Esophagus (tissue), 2 donors: ENCODE measurements around the gene ASPG. TPM values are rescaled to one million over a fixed set of nuclear protein-coding genes. Genes with fewer than 3 reads are reported as not detected.

Experiments used
- H3K27ac ChIP-seq, 2 donors: one replicate each; pipeline ENCODE4 v1.5.1; 2013; ENCODE audit warnings: low read depth in 2 of 2, mild to moderate bottlenecking in 2 of 2, inconsistent platforms in 1 of 2, low read length in 1 of 2, moderate library complexity in 1 of 2
- H3K27me3 ChIP-seq, 2 donors: one replicate each; pipeline ENCODE4 v1.6.1; 2013; ENCODE audit warnings: low read length in 2 of 2, control low read depth in 1 of 2, mild to moderate bottlenecking in 1 of 2; ENCODE audit not compliant: insufficient read depth in 2 of 2, control insufficient read depth in 1 of 2
- H3K36me3 ChIP-seq, 2 donors: one replicate each; pipeline ENCODE4 v1.6.1; 2013; ENCODE audit warnings: low read length in 1 of 2; ENCODE audit not compliant: control insufficient read depth in 2 of 2, insufficient read depth in 2 of 2
- H3K4me1 ChIP-seq, 2 donors: one replicate each; pipeline ENCODE4 v1.6.1; 2013; ENCODE audit warnings: low read length in 1 of 2; ENCODE audit not compliant: control insufficient read depth in 2 of 2, insufficient read depth in 2 of 2
- H3K4me3 ChIP-seq, 2 donors: one replicate each; pipeline ENCODE4 v1.5.1; 2013; ENCODE audit warnings: low read length in 2 of 2, mild to moderate bottlenecking in 2 of 2, low read depth in 1 of 2, moderate library complexity in 1 of 2
- H3K9me3 ChIP-seq, 2 donors: one replicate each; pipeline ENCODE4 v1.6.1; 2013; ENCODE audit warnings: mild to moderate bottlenecking in 2 of 2, low read depth in 1 of 2, low read length in 1 of 2, moderate library complexity in 1 of 2; ENCODE audit not compliant: control insufficient read depth in 2 of 2, insufficient read depth in 1 of 2
- WGBS, 2 donors: extraction: QIAGEN DNeasy Blood & Tissue Kit; methylation state at CpG; one replicate each; pipeline ENCODE4 v1.1.7; 2013; 5-methylcytosine and 5-hydroxymethylcytosine counted together
- polyA plus RNA-seq, 2 donors: library from polyadenylated mRNA; stranded (reverse); fragments of 200-250 nt; gene quantifications; one replicate each; pipeline ENCODE4 v1.2.3, GENCODE V29; 2013
- donor health status: healthy with polysubstance abuse.
- donor health status: Bipolar disorder and iron deficiency.

The ASPG gene
- polyA plus RNA-seq = 10 to 100 TPM; 50.4 to 86.4 TPM

DNA sequence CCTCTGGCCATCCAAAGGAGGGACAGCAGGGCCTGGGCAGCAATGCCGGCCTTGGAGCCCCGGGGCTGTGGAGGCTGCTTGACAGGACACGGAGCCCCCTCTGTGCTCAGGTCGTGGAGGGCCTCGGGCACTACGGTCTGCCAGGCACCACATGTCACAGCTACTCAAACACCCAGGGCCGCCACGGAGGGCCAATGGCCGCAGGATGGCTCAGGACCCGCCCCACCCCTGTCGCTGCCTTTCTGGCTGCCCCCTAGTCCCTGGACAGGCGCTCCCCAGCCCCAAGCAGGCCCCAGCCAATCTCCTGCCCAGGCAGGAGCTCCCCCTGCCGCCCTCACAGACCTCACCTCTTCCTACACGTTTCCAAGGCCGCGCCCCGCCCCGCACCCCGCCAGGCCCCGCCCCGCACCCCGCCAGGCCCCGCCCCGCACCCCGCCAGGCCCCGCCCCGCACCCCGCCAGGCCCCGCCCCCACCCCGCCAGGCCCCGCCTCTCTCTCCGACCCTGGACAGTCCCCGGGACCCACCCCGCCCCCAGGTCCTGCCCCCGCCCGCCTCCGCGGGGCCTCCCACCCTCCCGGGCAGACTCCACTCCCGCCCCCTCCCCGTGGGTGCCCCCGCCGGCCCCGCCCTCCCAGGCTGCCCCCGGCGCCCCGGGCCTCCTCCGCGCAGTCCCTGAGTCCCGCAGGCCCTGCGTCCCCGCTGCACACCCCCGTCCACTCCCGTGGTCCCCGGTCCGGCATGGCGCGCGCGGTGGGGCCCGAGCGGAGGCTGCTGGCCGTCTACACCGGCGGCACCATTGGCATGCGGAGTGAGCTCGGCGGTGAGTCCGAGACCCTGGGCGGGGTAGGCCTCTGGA lies at the start of gene ASPG:
Gene ASPG, plus strand, starts transcription at position 669 of the 857 bp plus-strand sequence. Its CDS starts 71 bp downstream, at position 740.
- no peak within 1 kb of the TSS for H3K27ac ChIP-seq
- no peak within 1 kb of the TSS for H3K4me3 ChIP-seq
- H3K4me1 ChIP-seq = peaks cover 0 to 2% of the 10 kb centered on the region in 2 donors
- H3K36me3 ChIP-seq = no peaks in the 10 kb centered on the region
- 18 to 19% methylated on average over 29 to 59 of the region's 70 CpGs for WGBS, 2 donors
- H3K9me3 ChIP-seq = no peaks in the 10 kb centered on the region
- peaks cover 0 to 3% of the 10 kb centered on the region in 2 donors for H3K27me3 ChIP-seq

GRCh38 chr14:104036212-104036611 lies 49.3 kb upstream of the ASPG start:
- WGBS, 2 donors = 68 to 71% methylated on average over 7 of the region's 7 CpGs
- no peak overlapping the region for H3K4me3 ChIP-seq
- no peaks in the 10 kb centered on the region for H3K27me3 ChIP-seq
- no peaks in the 10 kb centered on the region for H3K9me3 ChIP-seq
- H3K4me1 ChIP-seq = no peaks in the 10 kb centered on the region
- no peak overlapping the region for H3K27ac ChIP-seq
- H3K36me3 ChIP-seq = no peaks in the 10 kb centered on the region

- Histone ChIP-seq H3K4me1 (no peaks in the 10 kb centered on the region), H3K9me3 (no peaks in the 10 kb centered on the region), H3K27me3 (no peaks in the 10 kb centered on the region), H3K36me3 (no peaks in the 10 kb centered on the region), H3K27ac (no peak overlapping the region), H3K4me3 (no peak overlapping the region)
- WGBS, 2 donors = 79 to 81% methylated on average over 14 of the region's 14 CpGs
Observed at GRCh38 chr14:104037074-104037473, 48.4 kb upstream of the ASPG start.

GRCh38 chr14:104037903-104038302 lies 47.6 kb upstream of the ASPG start:
- 52 to 65% methylated on average over 3 of the region's 3 CpGs for WGBS, 2 donors
- H3K27me3 ChIP-seq = no peaks in the 10 kb centered on the region

DNA sequence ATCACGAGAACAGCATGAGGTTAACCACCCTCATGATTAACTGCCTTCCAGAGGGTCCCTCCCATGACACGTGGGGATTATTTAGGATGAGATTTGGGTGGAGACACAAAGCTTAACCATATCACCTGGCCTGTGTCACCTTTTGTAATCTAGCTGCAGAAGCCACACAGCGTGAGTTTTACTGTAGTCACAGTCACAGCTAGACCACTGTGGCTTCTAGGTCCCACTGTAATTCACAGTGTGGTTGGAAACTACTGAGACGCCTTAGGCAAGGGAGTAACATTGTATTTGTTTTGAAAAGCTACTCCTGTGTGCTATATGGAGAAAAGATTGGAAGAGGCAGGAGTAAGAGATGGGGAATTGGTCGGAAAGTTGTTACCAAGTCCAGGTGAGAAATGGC lies 46.3 kb upstream of the ASPG start:
- 66% methylated on average over 5 of the region's 5 CpGs for WGBS, 2 donors
- no peak overlapping the region for H3K27ac ChIP-seq
- H3K9me3 ChIP-seq = no peaks in the 10 kb centered on the region
- H3K4me1 ChIP-seq = no peaks in the 10 kb centered on the region
- H3K4me3 ChIP-seq = no peak overlapping the region
- no peaks in the 10 kb centered on the region for H3K36me3 ChIP-seq
- H3K27me3 ChIP-seq = no peaks in the 10 kb centered on the region

More at GRCh38 chr14:104037903-104038302, 47.6 kb upstream of the ASPG start:
- Histone ChIP-seq H3K27ac (no peak overlapping the region), H3K4me1 (no peaks in the 10 kb centered on the region), H3K9me3 (no peaks in the 10 kb centered on the region), H3K36me3 (no peaks in the 10 kb centered on the region), H3K4me3 (no peak overlapping the region)

DNA sequence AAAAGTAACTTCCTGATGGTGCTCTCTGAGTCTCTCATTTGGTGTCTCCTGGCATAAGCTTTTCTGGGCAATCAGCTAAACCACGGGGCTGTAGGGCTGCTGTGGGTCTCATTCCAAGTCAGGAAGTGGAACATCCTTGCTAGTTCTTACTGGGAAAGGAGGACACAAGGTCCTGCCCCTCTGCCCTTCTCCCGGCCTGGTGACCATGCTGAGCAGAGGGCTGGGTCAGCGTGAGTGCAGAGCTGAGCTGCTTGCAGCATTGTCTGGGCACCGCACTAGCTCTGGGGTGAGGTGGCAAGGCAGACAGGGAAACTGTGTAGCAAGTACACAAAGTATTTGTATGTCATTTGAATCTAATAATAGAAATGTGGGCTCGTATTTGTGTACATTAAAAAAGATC lies 45.0 kb upstream of the ASPG start:
- Histone ChIP-seq H3K36me3 (no peaks in the 10 kb centered on the region), H3K27ac (no peak overlapping the region), H3K9me3 (no peaks in the 10 kb centered on the region), H3K4me1 (no peaks in the 10 kb centered on the region), H3K27me3 (no peaks in the 10 kb centered on the region), H3K4me3 (no peak overlapping the region)
- WGBS, 2 donors = 49 to 52% methylated on average over 5 of the region's 5 CpGs

- H3K27me3 ChIP-seq = no peaks in the 10 kb centered on the region
- no peaks in the 10 kb centered on the region for H3K9me3 ChIP-seq
- H3K4me1 ChIP-seq = no peaks in the 10 kb centered on the region
- no peaks in the 10 kb centered on the region for H3K36me3 ChIP-seq
- WGBS, 2 donors = 87 to 92% methylated on average over 6 of the region's 6 CpGs
- no peak overlapping the region for H3K27ac ChIP-seq
- H3K4me3 ChIP-seq = no peak overlapping the region
Observed at GRCh38 chr14:104041430-104042104, 43.9 kb upstream of the ASPG start.

DNA sequence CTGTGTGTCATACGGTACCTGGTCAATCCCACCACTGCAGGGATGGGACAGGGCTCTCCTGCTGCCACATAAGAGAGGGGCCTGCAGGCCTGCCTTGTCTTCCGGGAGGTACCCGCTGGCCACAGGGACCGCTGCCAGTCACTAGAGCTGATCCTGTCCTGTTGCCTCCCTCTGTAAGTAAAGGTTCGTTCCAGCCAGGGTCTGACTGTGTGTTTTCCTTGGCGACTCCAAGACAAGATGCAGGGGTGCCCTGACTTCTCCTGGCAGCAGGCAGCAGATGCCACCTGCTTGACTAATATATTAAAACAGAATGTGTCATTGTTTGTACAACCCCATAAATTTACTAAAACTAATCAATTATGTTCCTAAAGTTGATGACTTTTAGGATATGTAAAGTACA lies 41.5 kb upstream of the ASPG start:
- WGBS, 2 donors = 90 to 91% methylated on average over 6 of the region's 6 CpGs
- Histone ChIP-seq H3K27me3 (no peaks in the 10 kb centered on the region), H3K4me1 (no peaks in the 10 kb centered on the region), H3K4me3 (no peak overlapping the region), H3K27ac (no peak overlapping the region), H3K36me3 (no peaks in the 10 kb centered on the region), H3K9me3 (no peaks in the 10 kb centered on the region)

DNA sequence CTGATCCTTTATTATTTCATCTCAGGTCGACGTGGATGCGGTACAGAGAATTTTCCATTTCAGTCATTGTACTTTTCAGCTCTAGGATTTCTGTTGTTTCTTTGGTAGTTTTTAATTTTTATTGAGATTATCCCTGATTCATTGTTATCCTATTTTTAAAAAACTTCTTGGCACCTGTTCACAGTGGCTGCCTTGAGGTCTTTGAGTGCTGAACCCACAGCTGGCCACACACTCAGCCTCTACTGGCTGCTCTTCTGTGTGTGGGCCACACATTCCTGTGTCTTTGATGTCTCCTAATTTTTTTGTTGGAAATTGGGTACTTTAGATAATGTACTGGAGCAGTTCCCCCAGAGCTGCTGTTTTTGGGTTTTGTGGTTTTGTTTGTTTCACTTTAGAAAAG lies 37.7 kb upstream of the ASPG start:
- no peaks in the 10 kb centered on the region for H3K4me1 ChIP-seq
- no peak overlapping the region for H3K4me3 ChIP-seq
- no peaks in the 10 kb centered on the region for H3K27me3 ChIP-seq
- H3K9me3 ChIP-seq = no peaks in the 10 kb centered on the region
- no peaks in the 10 kb centered on the region for H3K36me3 ChIP-seq
- WGBS, 2 donors = 95 to 97% methylated on average over 3 of the region's 3 CpGs
- H3K27ac ChIP-seq = no peak overlapping the region
